ENCODE data around the gene ATP6V1B1. TPM values are rescaled to one million over a fixed set of nuclear protein-coding genes. Genes with fewer than 3 reads are reported as not detected.

ATP6V1B1 gene
- total and polyA plus RNA-seq, 2 of the 13 experiments (the other 11 are each of a cell fraction or from before 2014, with no cell fraction given) = 0.58 to 1.6 TPM

GRCh38 chr2:71000780-71001591, 65.3 kb downstream of the ATP6V1B1 start (continued):
- TF ChIP-seq, protein P1, sequence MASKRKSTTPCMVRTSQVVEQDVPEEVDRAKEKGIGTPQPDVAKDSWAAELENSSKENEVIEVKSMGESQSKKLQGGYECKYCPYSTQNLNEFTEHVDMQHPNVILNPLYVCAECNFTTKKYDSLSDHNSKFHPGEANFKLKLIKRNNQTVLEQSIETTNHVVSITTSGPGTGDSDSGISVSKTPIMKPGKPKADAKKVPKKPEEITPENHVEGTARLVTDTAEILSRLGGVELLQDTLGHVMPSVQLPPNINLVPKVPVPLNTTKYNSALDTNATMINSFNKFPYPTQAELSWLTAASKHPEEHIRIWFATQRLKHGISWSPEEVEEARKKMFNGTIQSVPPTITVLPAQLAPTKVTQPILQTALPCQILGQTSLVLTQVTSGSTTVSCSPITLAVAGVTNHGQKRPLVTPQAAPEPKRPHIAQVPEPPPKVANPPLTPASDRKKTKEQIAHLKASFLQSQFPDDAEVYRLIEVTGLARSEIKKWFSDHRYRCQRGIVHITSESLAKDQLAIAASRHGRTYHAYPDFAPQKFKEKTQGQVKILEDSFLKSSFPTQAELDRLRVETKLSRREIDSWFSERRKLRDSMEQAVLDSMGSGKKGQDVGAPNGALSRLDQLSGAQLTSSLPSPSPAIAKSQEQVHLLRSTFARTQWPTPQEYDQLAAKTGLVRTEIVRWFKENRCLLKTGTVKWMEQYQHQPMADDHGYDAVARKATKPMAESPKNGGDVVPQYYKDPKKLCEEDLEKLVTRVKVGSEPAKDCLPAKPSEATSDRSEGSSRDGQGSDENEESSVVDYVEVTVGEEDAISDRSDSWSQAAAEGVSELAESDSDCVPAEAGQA (IDR thresholded peaks at IDR 0.05; ENCODE audit: low read depth) = no peak
- TF ChIP-seq, protein P1 (CRISPR knock-in tag; IDR thresholded peaks at IDR 0.05; ENCODE audit: borderline replicate concordance) = no peak
- peak; percentile 41 for TF ChIP-seq PAXIP1 (CRISPR knock-in tag; conservative IDR thresholded peaks at IDR 0.05)
- no peak for TF ChIP-seq ZNF138 (CRISPR knock-in tag; IDR thresholded peaks at IDR 0.05; ENCODE audit: low read depth)
- TF ChIP-seq, protein P2, sequence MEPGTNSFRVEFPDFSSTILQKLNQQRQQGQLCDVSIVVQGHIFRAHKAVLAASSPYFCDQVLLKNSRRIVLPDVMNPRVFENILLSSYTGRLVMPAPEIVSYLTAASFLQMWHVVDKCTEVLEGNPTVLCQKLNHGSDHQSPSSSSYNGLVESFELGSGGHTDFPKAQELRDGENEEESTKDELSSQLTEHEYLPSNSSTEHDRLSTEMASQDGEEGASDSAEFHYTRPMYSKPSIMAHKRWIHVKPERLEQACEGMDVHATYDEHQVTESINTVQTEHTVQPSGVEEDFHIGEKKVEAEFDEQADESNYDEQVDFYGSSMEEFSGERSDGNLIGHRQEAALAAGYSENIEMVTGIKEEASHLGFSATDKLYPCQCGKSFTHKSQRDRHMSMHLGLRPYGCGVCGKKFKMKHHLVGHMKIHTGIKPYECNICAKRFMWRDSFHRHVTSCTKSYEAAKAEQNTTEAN (CRISPR knock-in tag; conservative IDR thresholded peaks at IDR 0.05) = peak; percentile 58; the same call in 1 of the 2 replicates
- TF ChIP-seq ZNF318 (CRISPR knock-in tag; IDR thresholded peaks at IDR 0.05) = 0 out of 2 replicates have a peak, but pooled peaks have one; percentile 24
- TF ChIP-seq, protein P3, sequence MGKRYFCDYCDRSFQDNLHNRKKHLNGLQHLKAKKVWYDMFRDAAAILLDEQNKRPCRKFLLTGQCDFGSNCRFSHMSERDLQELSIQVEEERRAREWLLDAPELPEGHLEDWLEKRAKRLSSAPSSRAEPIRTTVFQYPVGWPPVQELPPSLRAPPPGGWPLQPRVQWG (CRISPR knock-in tag; IDR thresholded peaks at IDR 0.05; ENCODE audit: borderline replicate concordance, low read depth) = no peak

Measured in HepG2 (cell line).